Coronary artery (tissue), 2 donors: Measurements from ENCODE around the gene TCEA2.

Source experiments
- DNase-seq: peaks from one replicate; pipeline ENCODE4 v3.0.0-alpha.2; 2017; ENCODE audit warnings: low spot score
- H3K27ac ChIP-seq, 2 donors: fragments of 200-600 bp; sonication (generic); one replicate each; pipeline ENCODE4 v1.5.1; 2016 to 2019
- H3K4me3 ChIP-seq: fragments of 200-600 bp; sonication (generic); 2 replicates; pipeline ENCODE4 v1.5.1; 2016; ENCODE audit warnings: mild to moderate bottlenecking, moderate library complexity
- TF ChIP-seq, protein P1 (sequence below): fragments of 200-600 bp; sonication (generic); IDR thresholded peaks from one replicate; pipeline ENCODE4 v1.5.1; 2019; ENCODE audit warnings: antibody characterized with exemption

The TCEA2 gene

DNA sequence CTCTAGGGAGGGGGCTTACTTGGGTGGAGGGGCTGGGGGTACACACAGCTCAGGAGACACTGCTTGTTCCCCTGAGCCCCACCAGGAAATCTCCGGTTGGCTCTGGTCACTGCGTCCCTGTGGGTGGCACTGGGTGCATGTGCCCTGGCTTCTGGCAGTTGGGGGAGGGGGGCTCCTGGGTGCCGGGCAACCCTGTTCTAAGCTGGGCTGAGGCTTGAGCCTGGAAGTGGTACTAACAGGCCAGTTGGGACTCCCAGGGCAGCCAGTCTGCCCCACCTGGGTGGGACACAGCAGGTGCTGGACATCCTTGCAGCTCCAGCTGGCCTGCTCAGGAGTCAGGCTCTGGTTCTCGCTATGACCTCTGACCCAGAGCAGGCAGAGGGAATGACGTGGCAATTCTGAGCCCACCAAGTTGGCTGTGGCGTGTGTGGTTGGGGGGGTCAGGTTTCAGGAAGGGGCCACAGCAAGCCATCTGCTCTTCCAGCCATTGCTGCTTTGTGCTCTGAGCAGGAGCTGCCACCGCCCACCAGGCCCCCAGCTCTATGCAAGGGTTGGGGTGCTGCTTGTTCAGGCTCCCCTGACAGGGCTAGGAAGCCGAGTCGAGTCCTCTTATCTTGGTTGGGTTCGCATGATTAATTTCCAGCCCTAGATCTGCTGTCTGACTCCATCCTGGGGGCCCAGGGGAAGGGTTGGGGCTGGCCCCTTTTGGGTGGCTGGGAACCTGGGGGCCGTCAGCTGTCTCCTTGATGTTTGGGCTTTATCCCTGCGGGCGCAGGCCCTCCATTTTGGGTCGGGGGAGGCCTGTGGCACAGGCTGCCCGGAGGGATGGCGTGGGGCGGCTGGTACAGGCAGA lies 26.4 kb upstream of the TCEA2 start:
- no peak for DNase-seq
- TF ChIP-seq, protein P1, sequence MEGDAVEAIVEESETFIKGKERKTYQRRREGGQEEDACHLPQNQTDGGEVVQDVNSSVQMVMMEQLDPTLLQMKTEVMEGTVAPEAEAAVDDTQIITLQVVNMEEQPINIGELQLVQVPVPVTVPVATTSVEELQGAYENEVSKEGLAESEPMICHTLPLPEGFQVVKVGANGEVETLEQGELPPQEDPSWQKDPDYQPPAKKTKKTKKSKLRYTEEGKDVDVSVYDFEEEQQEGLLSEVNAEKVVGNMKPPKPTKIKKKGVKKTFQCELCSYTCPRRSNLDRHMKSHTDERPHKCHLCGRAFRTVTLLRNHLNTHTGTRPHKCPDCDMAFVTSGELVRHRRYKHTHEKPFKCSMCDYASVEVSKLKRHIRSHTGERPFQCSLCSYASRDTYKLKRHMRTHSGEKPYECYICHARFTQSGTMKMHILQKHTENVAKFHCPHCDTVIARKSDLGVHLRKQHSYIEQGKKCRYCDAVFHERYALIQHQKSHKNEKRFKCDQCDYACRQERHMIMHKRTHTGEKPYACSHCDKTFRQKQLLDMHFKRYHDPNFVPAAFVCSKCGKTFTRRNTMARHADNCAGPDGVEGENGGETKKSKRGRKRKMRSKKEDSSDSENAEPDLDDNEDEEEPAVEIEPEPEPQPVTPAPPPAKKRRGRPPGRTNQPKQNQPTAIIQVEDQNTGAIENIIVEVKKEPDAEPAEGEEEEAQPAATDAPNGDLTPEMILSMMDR = no peak
- H3K4me3 ChIP-seq = no peak overlapping the region
- H3K27ac ChIP-seq = no peak overlapping the region

DNA sequence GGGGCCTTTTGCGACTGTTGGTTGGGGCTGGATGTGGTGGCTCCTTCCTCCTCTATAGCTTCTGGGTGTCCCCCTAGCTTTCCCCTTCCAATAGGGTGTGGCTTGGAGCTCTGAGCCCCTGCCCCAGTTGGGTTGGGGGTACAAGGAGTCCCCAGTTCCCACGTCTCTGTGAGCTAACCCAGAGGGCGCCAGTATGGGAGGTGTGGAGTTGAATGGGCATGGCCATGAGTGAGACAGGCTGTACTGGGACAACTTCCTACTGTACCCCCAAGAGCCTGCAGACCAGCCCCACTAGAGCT lies 25.9 kb upstream of the TCEA2 start:
- no peak overlapping the region for H3K4me3 ChIP-seq
- no peak overlapping the region for H3K27ac ChIP-seq
- DNase-seq = no peak
- TF ChIP-seq, protein P1 = no peak

DNA sequence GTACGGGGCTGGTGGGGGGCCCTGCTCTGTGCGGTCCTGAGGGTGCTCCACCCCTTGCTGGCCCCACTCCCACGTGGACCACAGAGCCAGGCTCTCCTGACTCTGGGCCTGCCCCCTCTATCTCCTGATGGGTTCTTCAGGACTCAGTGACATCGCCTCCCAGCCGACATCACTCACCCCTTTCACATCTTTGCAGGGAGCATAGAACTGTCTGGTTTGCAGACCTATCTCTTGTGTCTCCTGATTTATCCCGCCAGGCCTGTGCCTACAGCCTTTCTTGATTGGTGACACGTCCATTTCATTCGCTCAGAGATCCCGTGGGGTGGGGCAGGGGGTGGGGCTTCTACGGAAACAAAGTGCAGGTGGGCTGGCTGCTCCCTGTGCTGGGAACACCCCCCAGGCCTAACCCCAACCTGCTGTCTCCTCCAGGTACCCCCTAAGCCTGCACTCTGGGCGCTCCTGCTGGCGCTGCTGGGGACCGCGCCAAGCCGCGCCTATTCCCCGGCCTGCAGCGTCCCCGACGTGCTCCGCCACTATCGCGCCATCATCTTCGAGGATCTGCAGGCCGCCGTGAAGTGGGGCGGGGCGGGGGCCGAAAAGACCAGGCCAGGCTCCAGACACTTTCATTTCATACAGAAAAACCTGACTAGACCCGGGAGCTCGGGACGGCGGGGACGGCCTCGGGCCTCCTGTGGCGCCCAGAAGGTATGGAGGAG lies 25.3 kb upstream of the TCEA2 start:
- Histone ChIP-seq H3K4me3 (peak overlapping the region; percentile 75), H3K27ac (peak overlapping the region in 1 of 2 donors; percentile 63)
- TF ChIP-seq, protein P1 = no peak
- DNase-seq = no peak

DNA sequence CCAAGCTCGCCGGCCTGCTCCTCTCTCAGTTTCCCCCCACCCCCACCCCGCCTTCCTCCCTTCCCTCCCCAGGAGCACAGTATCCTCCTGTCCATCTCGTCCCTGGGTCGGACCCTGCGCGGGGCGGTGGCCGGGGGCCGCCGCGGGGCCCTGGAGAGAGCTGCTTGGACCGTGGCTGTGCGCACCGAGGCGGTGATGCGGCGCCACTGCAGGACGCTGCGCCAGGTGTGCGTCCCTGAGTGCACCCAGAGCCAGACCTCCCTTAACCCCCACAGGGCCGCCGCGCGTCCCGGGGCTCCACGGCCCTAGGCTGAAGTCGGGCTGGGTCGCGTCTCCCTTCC lies 24.8 kb upstream of the TCEA2 start:
- TF ChIP-seq, protein P1 = no peak
- H3K4me3 ChIP-seq = peak overlapping the region; percentile 75
- DNase-seq = no peak
- H3K27ac ChIP-seq = peak overlapping the region in 1 of 2 donors; percentile 63

DNA sequence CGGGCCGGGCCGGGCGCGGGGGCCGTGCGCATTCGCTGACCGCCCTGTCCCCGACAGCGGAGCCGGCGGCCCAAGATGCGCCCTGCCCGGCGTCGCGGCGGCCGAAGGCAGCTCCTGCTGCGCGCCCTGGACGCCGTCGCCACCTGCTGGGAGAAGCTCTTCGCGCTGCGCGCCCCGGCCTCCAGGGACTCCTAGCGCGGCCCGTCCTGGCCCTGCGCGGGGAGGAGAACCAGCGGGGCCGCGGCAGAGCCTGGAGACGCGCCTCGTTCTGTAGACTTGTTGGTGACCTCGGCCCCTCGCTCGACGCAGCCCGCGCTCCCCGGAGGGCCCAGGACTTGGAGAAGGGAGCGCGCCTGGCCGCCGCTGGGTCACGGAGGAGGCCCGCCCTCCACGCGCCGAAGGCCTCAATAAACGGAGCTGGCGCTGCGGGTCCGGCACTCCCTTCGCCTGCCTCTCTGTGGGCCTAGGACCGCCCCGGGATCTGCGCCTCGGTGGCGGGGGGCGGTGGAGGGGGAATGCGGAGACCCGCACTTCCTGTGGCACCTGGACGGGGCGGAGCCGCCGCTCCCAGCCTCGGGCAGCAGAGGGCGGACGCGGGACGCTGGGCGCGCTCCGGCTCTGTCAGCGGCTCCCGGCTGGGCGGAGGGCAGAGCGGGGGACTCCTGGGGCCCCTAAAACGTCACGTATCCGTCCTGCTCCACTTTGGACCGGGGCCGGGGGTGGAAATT lies 24.3 kb upstream of the TCEA2 start:
- Histone ChIP-seq H3K27ac (peak overlapping the region in 1 of 2 donors; percentile 63), H3K4me3 (peak overlapping the region; percentile 75)
- TF ChIP-seq, protein P1 = peak; percentile 56
- DNase-seq = no peak

DNA sequence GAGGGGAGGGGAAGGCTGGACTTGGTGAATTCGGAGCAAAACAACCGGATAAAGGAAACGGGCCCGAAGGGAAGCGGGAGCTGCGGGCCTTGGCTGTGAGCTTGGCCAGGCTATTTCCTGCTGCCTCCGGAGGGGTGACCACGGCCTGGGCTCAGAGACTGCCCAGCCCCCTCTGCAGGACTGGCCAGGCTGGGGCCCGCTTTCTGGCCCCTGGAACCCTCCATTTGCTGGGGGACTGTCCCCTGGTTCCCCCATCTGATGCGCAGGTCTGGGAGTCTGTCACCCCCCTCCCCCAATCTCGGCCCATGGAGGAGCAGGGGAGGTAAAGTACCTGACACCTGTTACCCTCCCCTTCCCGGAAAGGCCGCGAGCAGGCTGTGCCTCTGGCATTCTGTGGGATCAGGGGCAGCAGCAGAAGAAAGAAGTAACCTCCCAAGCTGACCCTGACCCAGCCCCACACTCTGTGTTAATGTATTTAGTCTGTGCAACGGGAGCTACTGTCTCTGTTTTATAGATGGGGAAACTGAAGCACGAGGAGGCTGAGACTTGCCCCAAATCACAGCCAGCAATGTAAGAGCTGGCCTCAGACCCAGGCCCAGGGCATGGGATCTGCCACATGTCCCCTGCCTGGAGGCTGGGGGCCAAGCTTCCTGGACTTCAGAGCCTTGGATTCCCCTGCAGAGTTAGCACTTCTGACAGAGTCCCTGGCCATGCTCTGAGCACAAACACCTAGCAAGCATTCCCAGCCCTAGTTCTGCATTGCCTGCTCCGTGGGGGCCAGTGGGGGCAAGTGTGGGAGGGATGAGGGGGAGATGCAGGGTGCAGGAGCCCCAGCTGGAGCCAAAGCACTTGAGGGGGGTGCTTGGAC lies 23.5 kb upstream of the TCEA2 start:
- no peak for DNase-seq
- TF ChIP-seq, protein P1 = no peak
- Histone ChIP-seq H3K27ac (peak overlapping the region in 1 of 2 donors; percentile 56), H3K4me3 (peak overlapping the region; percentile 75)
